Measurements from ENCODE around the gene PGM5. TPM values are rescaled to one million over a fixed set of nuclear protein-coding genes. Genes with fewer than 3 reads are reported as not detected.

The PGM5 gene
- total RNA-seq, 1 experiment from 2014 or later = not detected

DNA sequence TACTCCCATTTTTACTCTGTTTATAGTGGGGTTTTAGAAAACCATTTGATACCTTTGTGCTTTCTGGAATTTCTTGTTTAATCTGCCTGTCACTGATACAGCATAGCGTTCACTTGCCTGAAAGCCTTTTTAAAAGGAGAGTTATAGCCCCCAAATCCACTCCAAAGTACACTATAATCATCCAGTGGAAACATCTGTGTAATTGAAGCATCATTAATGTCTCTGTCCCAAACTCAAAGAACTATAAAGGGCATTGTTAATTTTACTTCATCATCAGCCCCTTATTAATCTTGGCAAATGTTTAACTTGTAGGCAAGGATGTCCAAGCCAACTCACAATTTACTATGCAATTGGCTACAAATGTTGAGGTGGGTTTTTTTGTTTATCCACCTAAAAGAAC, 120.0 kb downstream of the PGM5 start:
- Histone ChIP-seq H3K79me2 (ENCODE audit: insufficient read depth, low read length) (no peaks in the 10 kb centered on the region), H2AFZ (ENCODE audit: low read length) (no peak overlapping the region), H3K79me1 (ENCODE audit: insufficient read depth, low read depth, low read length, poor library complexity, severe bottlenecking) (no peaks in the 10 kb centered on the region), H4K20me1 (ENCODE audit: control insufficient read depth, insufficient read depth, insufficient read length) (no peaks in the 10 kb centered on the region), H3K56ac (ENCODE audit: insufficient read length, low read depth, low read length) (no peak overlapping the region), H2BK20ac (ENCODE audit: low read depth, low read length, poor library complexity, severe bottlenecking) (no peak overlapping the region), H3K4ac (ENCODE audit: low read depth, low read length) (no peak overlapping the region), H3K4me2 (ENCODE audit: insufficient read depth, insufficient read length, low read length) (no peak overlapping the region), H3K23me2 (ENCODE audit: insufficient read length, low read depth, low read length, poor library complexity, severe bottlenecking) (no peaks in the 10 kb centered on the region), H2BK5ac (ENCODE audit: insufficient read length, low read length) (no peak overlapping the region), H3K9me3 (ENCODE audit: control insufficient read depth, low read depth, low read length) (no peaks in the 10 kb centered on the region), H3K18ac (ENCODE audit: insufficient read length, low read depth, low read length) (no peak overlapping the region), H3K27ac (ENCODE audit: insufficient read length, low read depth, low read length) (no peak overlapping the region), H4K8ac (replicated peaks; ENCODE audit: insufficient read length, low read depth, low read length) (no peak overlapping the region), H3K14ac (ENCODE audit: insufficient read depth, low read length) (no peak overlapping the region), H3K23ac (ENCODE audit: insufficient read length, low read depth, low read length) (no peak overlapping the region), H3T11ph (ENCODE audit: low read length) (no peak overlapping the region), H4K91ac (ENCODE audit: insufficient read length, low read depth, low read length) (no peak overlapping the region), H3K9ac (ENCODE audit: extremely low read depth, insufficient read length, low read length) (no peak overlapping the region), H3K4me1 (ENCODE audit: insufficient read depth, low read length) (no peaks in the 10 kb centered on the region), H3K27me3 (ENCODE audit: insufficient read depth, low read length) (no peaks in the 10 kb centered on the region), H4K5ac (ENCODE audit: insufficient read length, low read depth, low read length) (no peak overlapping the region), H2BK15ac (ENCODE audit: low read depth, low read length) (no peak overlapping the region), H2BK12ac (ENCODE audit: insufficient read length, low read depth, low read length) (no peak overlapping the region), H2AK5ac (ENCODE audit: insufficient read length, low read length) (no peak overlapping the region), H2BK120ac (ENCODE audit: low read depth, low read length, poor library complexity, severe bottlenecking) (no peak overlapping the region)
- no peaks in the 10 kb centered on the region for H3K9me3 Mint-ChIP-seq
- TF ChIP-seq, protein P1, sequence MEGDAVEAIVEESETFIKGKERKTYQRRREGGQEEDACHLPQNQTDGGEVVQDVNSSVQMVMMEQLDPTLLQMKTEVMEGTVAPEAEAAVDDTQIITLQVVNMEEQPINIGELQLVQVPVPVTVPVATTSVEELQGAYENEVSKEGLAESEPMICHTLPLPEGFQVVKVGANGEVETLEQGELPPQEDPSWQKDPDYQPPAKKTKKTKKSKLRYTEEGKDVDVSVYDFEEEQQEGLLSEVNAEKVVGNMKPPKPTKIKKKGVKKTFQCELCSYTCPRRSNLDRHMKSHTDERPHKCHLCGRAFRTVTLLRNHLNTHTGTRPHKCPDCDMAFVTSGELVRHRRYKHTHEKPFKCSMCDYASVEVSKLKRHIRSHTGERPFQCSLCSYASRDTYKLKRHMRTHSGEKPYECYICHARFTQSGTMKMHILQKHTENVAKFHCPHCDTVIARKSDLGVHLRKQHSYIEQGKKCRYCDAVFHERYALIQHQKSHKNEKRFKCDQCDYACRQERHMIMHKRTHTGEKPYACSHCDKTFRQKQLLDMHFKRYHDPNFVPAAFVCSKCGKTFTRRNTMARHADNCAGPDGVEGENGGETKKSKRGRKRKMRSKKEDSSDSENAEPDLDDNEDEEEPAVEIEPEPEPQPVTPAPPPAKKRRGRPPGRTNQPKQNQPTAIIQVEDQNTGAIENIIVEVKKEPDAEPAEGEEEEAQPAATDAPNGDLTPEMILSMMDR (conservative IDR thresholded peaks at IDR 0.05) = no peak
- H3K27ac Mint-ChIP-seq = no peak overlapping the region
- H3K4me3 Mint-ChIP-seq = no peak overlapping the region
- no peaks in the 10 kb centered on the region for H3K4me1 Mint-ChIP-seq
- peaks cover 89% of the 10 kb centered on the region for H3K27me3 Mint-ChIP-seq (ENCODE audit: low read depth)
- no CpG with 5 or more reads among the region's 1 CpG for WGBS (ENCODE audit: extremely low coverage, insufficient read length, low lambda C conversion rate)
- DNase-seq = no peak
- no peaks in the 10 kb centered on the region for H3K36me3 Mint-ChIP-seq (ENCODE audit: insufficient read depth in 1 of 3, low read depth in 3 of 3)
